Duodenal mucosa (tissue), 2 donors: ENCODE data around the gene KDM5A.
A peak's percentile ranks its signal among the peaks of the same experiment; 100 is the strongest.
"Not testable (repeated sequence)": the region's sequence is repeated elsewhere in the genome, so short reads cannot be mapped to it uniquely, and the experiment has no call there.

Source experiments
- H3K27ac ChIP-seq: one replicate; pipeline ENCODE4 v1.7.0; 2013; ENCODE audit warnings: low read depth, low read length
- H3K27me3 ChIP-seq, 2 donors: one replicate each; pipeline ENCODE4 v1.7.0; 2013; ENCODE audit warnings: low read length in 2 of 2, control low read depth in 1 of 2; ENCODE audit not compliant: insufficient read depth in 2 of 2, control insufficient read depth in 1 of 2
- H3K36me3 ChIP-seq, 2 donors: one replicate each; pipeline ENCODE4 v1.7.0; 2013; ENCODE audit warnings: low read length in 2 of 2, control low read depth in 1 of 2; ENCODE audit not compliant: insufficient read depth in 2 of 2, control insufficient read depth in 1 of 2
- H3K4me1 ChIP-seq, 2 donors: one replicate each; pipeline ENCODE4 v1.7.0; 2013; ENCODE audit warnings: low read length in 2 of 2, control low read depth in 1 of 2; ENCODE audit not compliant: insufficient read depth in 2 of 2, control insufficient read depth in 1 of 2
- H3K4me3 ChIP-seq, 2 donors: one replicate each; pipeline ENCODE4 v1.7.0; 2013; ENCODE audit warnings: low read length in 2 of 2, low read depth in 1 of 2
- H3K9ac ChIP-seq, 2 donors: one replicate each; pipeline ENCODE4 v1.7.0; 2013; ENCODE audit warnings: low read length in 2 of 2, low read depth in 1 of 2
- H3K9me3 ChIP-seq, 2 donors: one replicate each; pipeline ENCODE4 v1.7.0; 2013; ENCODE audit warnings: low read length in 2 of 2, control low read depth in 1 of 2; ENCODE audit not compliant: control insufficient read depth in 1 of 2

Gene KDM5A

DNA sequence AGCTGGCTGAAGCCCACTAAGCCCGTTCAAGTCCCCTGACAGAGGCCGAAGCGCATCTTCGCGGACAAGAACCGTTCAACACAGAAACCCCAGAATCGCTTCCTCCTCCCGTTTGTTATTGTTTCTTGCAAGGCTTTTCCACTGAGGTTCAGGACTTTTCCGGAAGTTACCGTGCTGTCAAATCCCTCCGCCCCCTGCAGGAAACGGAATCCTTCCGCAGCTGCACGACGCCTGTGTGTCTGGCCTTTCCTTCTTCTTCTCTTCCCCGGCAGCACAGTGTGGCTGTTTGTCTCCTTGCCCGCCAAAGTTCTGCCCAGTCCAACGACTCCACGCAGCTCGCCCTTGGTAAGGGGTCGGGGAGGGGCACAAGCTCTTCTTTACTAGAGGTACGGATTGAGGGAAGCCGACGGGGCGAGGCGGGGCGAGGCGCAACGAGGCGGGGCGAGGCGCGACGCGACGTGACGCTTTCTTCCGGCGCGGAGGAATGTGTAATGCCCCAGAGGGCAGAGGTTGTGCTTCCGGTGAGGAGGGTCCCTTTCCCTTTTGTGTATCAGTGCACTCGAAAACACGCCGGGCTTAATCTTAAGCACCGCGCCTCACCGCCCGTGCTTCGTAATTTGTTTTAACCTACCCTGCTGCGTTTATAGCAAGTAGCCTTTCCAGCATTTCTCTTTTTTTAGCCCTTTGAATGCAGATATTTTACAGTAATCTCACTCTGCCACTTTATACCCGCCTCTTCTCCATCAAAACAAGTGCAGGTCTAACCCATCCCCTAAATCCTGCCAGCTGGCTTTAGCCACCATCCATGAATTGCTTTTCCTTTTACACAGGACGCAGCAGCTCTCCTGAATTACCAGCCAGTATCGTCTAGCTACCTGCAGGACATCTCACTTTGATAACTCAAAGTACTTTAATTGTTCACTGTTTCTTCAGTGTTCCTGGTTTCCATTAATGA lies at the start of gene KDM5A:
KDM5A (minus strand) TSS at position 179 of the 955 bp plus-strand sequence. CDS start 229 bp downstream, outside the sequence.
- no peaks in the 10 kb centered on the region for H3K9me3 ChIP-seq
- H3K4me3 ChIP-seq = peak within 1 kb of the TSS; percentile 96
- H3K36me3 ChIP-seq = peaks cover 4% of the 10 kb centered on the region in 2 donors

DNA sequence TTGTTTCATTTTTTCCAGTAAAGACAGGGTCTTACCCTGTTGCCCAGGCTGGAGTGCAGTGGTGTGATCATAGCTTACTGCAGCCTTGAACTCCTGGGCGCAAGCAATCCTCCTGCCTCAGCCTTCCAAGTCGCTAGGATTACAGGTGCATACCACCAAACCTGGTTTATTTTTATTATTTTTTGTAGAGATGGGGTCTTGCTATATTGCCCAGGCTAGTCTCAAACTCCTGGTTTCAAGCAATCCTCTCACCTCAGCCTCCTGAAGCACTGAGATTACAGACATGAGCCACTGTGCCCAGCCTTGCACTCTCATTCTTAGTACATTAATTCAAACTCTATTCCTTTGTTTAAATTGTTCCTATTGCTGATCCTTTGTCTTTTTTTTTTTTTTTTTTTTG lies 46.6 kb upstream of the KDM5A start:
- H3K4me1 ChIP-seq, H3K27ac ChIP-seq, H3K9me3 ChIP-seq, H3K27me3 ChIP-seq, H3K9ac ChIP-seq, H3K4me3 ChIP-seq: not testable (repeated sequence)
- peaks cover 9 to 46% of the 10 kb centered on the region in 2 donors for H3K36me3 ChIP-seq

More for the DNA sequence above, at the start of gene KDM5A:
- peak within 1 kb of the TSS; percentile 88 for H3K27ac ChIP-seq
- peaks cover 21 to 22% of the 10 kb centered on the region in 2 donors for H3K4me1 ChIP-seq
- no peaks in the 10 kb centered on the region for H3K27me3 ChIP-seq
- peak within 1 kb of the TSS; percentile 90 to 98 for H3K9ac ChIP-seq

DNA sequence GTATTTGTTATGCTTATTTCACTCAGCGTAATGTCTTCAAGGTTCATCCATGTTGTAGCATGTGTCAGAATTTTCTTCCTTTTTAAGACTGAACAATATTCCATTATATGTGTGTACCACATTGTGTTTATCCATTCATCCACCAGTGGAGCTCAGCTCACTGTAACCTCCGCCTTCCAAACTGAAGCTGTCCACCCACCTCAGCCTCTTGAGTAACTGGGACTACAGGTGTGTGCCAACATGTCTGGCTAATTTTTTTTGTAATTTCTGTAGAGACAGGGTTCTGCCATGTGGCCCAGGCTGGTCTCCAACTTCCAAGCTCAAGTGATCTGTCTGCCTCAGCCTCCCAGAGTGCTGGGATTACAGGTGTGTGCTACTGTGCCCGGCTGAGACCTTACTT lies 33.4 kb upstream of the KDM5A start:
- H3K9ac ChIP-seq = no peak overlapping the region
- no peak overlapping the region for H3K27ac ChIP-seq
- H3K4me1 ChIP-seq = no peaks in the 10 kb centered on the region
- no peak overlapping the region for H3K4me3 ChIP-seq
- H3K27me3 ChIP-seq = no peaks in the 10 kb centered on the region
- H3K36me3 ChIP-seq = peaks cover 0 to 19% of the 10 kb centered on the region in 2 donors
- H3K9me3 ChIP-seq = no peaks in the 10 kb centered on the region

DNA sequence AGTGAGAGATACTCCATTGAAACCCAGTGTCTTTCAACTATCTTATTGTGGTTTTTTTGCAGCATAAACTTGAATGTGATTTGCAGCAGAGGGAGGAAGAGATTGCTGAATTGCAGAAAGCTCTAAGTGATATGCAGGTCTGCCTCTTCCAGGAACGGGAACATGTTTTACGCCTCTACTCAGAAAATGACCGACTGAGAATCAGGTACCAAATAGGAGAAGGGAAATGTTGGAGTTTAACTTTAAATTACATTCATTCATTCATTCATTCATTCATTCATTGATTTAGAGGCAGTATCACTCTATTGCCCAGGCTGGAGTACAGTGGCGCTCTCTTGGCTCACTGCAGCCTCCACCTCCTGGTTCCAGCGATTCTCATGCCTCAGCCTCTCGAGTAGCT lies 29.3 kb upstream of the KDM5A start:
- no peak overlapping the region for H3K4me3 ChIP-seq
- no peaks in the 10 kb centered on the region for H3K9me3 ChIP-seq
- no peaks in the 10 kb centered on the region for H3K27me3 ChIP-seq
- no peaks in the 10 kb centered on the region for H3K4me1 ChIP-seq
- H3K27ac ChIP-seq = no peak overlapping the region
- no peak overlapping the region for H3K9ac ChIP-seq
- peaks cover 0 to 28% of the 10 kb centered on the region in 2 donors for H3K36me3 ChIP-seq

DNA sequence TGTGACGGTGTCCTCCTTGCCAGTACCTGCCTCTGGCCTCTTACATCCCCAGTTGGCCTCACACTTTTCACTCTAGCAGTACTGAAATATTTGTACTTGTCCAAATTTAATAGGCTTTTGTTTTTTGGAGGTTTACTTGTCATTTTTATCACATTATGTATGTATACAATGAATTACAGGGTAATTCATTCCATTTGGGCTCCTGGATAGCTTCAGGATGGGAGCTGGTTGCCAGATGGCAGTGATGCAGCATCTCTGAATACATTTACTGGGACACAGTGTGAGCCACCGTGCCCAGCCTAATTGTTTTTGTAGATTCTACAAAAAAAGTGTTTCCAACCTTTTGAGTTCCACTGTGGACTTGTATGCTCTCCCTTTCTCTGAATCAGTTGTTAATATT lies 25.7 kb upstream of the KDM5A start:
- H3K9ac ChIP-seq = no peak overlapping the region
- H3K9me3 ChIP-seq = no peaks in the 10 kb centered on the region
- peaks cover 0 to 37% of the 10 kb centered on the region in 2 donors for H3K36me3 ChIP-seq
- H3K4me3 ChIP-seq = no peak overlapping the region
- H3K27ac ChIP-seq = no peak overlapping the region
- no peaks in the 10 kb centered on the region for H3K27me3 ChIP-seq
- no peaks in the 10 kb centered on the region for H3K4me1 ChIP-seq

DNA sequence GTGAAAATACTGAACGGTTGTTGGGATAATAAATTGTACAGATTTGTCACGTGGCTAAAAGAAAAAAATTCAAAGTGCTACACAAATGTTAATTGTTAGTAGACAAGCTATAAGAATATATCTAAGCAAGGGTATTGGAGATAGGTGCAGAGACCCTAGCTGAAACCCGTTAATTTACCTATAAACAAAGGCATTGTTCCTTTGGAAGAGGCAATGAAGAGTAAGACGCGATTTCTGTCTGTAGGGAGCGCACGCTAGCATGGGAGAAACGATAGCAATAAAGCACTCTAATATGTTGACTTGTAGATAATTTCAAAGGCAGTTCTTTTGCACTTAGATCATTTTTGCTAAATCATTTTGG lies 12.9 kb upstream of the KDM5A start:
- peaks cover 2 to 4% of the 10 kb centered on the region in 2 donors for H3K36me3 ChIP-seq
- peak overlapping the region; percentile 81 to 94 for H3K9ac ChIP-seq
- H3K27ac ChIP-seq = peak overlapping the region; percentile 2

DNA sequence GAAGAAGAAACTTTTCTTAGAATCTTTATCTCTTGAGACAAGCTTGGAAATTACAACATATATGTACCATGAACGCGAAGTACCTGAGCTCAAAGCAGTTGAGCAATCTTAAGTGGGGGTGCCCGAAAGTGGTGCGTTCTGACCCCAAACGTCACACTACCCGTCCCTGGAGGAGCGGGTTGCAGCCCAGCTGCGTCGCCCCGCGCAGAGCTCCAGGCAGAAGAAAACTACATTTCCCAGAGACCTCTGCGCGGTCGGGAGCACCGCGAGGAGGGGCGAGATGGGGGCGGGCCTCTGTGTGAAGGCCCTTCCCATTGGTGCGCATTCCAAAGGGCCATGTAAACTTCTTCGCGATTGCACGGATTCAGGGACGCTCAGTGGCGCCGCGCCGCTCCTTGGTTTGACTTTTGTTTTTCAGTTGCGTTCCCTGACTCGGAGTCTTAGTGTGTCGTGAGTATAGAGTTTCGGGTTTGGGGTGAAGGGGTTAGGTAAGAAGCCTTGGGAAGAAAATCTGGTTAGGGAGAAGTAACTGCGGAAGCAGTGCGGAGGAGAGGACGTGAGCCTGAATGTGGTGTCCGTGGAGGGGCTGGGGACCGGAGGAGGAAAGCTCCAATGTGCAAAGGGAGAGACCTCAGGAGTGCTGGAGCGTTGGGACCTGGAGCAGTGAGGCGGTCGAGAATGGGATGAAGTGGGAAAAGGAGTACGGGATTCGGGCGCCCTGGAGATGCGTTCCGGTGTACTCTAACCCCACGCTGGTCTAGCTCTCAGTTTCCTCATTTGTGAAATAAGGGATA lies 12.3 kb upstream of the KDM5A start, which contains the start of gene CCDC77:
CCDC77 (plus strand) TSS at position 410 of the 794 bp plus-strand sequence. CDS start 7,740 bp downstream, outside the sequence.
- peaks cover 14% of the 10 kb centered on the region in 2 donors for H3K4me1 ChIP-seq
- no peaks in the 10 kb centered on the region for H3K9me3 ChIP-seq
- H3K4me3 ChIP-seq = peak within 1 kb of the TSS; percentile 88 to 99
- peak within 1 kb of the TSS; percentile 81 to 94 for H3K9ac ChIP-seq
- H3K27ac ChIP-seq = peak within 1 kb of the TSS; percentile 2
- H3K27me3 ChIP-seq = no peaks in the 10 kb centered on the region
- H3K36me3 ChIP-seq = peaks cover 2 to 4% of the 10 kb centered on the region in 2 donors

More for the DNA sequence above, 12.9 kb upstream of the KDM5A start:
- Histone ChIP-seq H3K9me3 (no peaks in the 10 kb centered on the region), H3K4me1 (peaks cover 14% of the 10 kb centered on the region in 2 donors), H3K27me3 (no peaks in the 10 kb centered on the region), H3K4me3 (peak overlapping the region; percentile 88 to 99)

DNA sequence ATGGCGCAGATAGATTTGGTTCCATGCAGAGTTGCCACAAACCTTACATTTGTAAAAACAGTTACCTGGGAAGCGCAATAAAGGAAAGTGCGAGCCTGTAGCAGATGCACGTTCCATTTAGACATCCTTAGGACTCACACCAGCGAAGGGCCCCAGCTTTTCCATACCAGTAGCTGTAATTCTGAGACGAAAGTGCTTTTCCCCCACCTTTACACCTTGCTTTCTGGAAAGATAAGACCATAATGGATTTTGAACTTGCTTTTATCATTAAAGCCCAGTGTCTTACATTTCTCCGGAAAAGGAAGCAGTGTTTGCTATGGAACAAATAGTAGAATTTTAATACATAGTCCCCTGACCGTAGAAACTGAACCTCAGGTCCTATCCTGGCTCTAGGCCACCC lies 11.7 kb upstream of the KDM5A start:
- H3K27ac ChIP-seq = no peak overlapping the region
- H3K9ac ChIP-seq = peak overlapping the region; percentile 58 to 81
- H3K9me3 ChIP-seq = no peaks in the 10 kb centered on the region
- H3K27me3 ChIP-seq = no peaks in the 10 kb centered on the region
- H3K4me3 ChIP-seq = peak overlapping the region; percentile 88 to 99
- H3K4me1 ChIP-seq = peaks cover 14% of the 10 kb centered on the region in 2 donors
- H3K36me3 ChIP-seq = no peaks in the 10 kb centered on the region

DNA sequence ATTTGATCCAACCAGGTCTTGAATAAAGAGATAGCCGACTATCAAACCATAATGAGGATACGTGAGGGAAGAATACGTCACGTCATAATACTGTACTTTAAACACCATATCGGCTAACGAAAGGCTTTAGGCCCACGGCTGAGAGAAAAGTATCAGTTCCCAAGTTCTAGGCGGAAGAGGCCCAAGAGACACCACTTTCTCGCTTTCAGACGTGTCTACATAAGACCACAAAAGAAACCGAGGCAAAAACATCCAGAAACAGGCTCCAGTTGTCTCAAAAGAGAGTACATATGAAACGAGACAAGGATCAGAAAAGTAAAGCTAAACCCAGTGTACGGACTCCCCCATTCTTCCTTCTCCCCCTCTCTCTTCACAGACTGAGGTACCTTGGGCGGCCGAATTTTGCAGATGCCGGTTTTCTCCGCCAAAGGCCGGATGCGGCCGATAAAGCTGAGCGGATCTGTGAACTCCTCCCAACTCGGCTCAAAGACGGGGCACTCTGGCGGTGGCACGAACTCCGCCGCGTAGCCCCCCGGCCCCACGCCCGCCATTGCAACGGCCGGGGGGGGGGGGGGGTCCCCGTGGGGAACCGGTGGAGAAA lies 479 bp downstream of the KDM5A start:
- Histone ChIP-seq H3K27me3 (no peaks in the 10 kb centered on the region), H3K4me1 (peaks cover 21 to 22% of the 10 kb centered on the region in 2 donors), H3K4me3 (peak overlapping the region; percentile 96), H3K9me3 (no peaks in the 10 kb centered on the region), H3K27ac (peak overlapping the region; percentile 88), H3K36me3 (peaks cover 8 to 12% of the 10 kb centered on the region in 2 donors), H3K9ac (peak overlapping the region; percentile 90 to 98)
